Muscle layer of duodenum (tissue), 2 donors: ENCODE measurements around the gene PTPRN2.
A peak's percentile ranks its signal among the peaks of the same experiment; 100 is the strongest.

ENCODE experiments used
- H3K27ac ChIP-seq: one replicate; pipeline ENCODE4 v1.7.0; 2013; ENCODE audit warnings: mild to moderate bottlenecking, low read length
- H3K27me3 ChIP-seq: one replicate; pipeline ENCODE4 v1.7.0; 2013; ENCODE audit warnings: low read depth, mild to moderate bottlenecking, control low read depth, low read length
- H3K36me3 ChIP-seq, 2 donors: one replicate each; pipeline ENCODE4 v1.7.0; 2013; ENCODE audit warnings: low read length in 2 of 2, control low read depth in 1 of 2, mild to moderate bottlenecking in 1 of 2; ENCODE audit not compliant: insufficient read depth in 2 of 2, control insufficient read depth in 1 of 2
- H3K4me1 ChIP-seq, 2 donors: one replicate each; pipeline ENCODE4 v1.7.0; 2013; ENCODE audit warnings: low read length in 2 of 2, mild to moderate bottlenecking in 2 of 2, control low read depth in 1 of 2, moderate library complexity in 1 of 2; ENCODE audit not compliant: insufficient read depth in 2 of 2, control insufficient read depth in 1 of 2
- H3K4me3 ChIP-seq, 2 donors: one replicate each; pipeline ENCODE4 v1.7.0; 2013; ENCODE audit warnings: low read length in 2 of 2, low read depth in 1 of 2, mild to moderate bottlenecking in 1 of 2
- H3K9me3 ChIP-seq, 2 donors: one replicate each; pipeline ENCODE4 v1.7.0; 2013; ENCODE audit warnings: low read length in 2 of 2, control low read depth in 1 of 2, mild to moderate bottlenecking in 1 of 2; ENCODE audit not compliant: control insufficient read depth in 1 of 2
- donor health status: healthy.

PTPRN2 gene

GRCh38 chr7:158560386-158560785 lies 27.2 kb downstream of the PTPRN2 start:
- H3K27me3 ChIP-seq, result no peaks in the 10 kb centered on the region

GRCh38 chr7:158559356-158559755 lies 28.3 kb downstream of the PTPRN2 start:
- Histone ChIP-seq H3K36me3 (no peaks in the 10 kb centered on the region), H3K27me3 (no peaks in the 10 kb centered on the region), H3K4me3 (no peak overlapping the region), H3K4me1 (no peaks in the 10 kb centered on the region), H3K9me3 (no peaks in the 10 kb centered on the region), H3K27ac (no peak overlapping the region)

More at GRCh38 chr7:158560386-158560785, 27.2 kb downstream of the PTPRN2 start:
- Histone ChIP-seq H3K36me3 (no peaks in the 10 kb centered on the region), H3K4me3 (no peak overlapping the region), H3K27ac (no peak overlapping the region), H3K9me3 (no peaks in the 10 kb centered on the region), H3K4me1 (no peaks in the 10 kb centered on the region)

GRCh38 chr7:158558816-158559215 lies 28.8 kb downstream of the PTPRN2 start:
- Histone ChIP-seq H3K36me3 (no peaks in the 10 kb centered on the region), H3K4me1 (no peaks in the 10 kb centered on the region), H3K27me3 (no peaks in the 10 kb centered on the region), H3K27ac (no peak overlapping the region), H3K9me3 (no peaks in the 10 kb centered on the region), H3K4me3 (no peak overlapping the region)

GRCh38 chr7:158557441-158557755 lies 30.2 kb downstream of the PTPRN2 start:
- Histone ChIP-seq H3K4me1 (no peaks in the 10 kb centered on the region), H3K9me3 (no peaks in the 10 kb centered on the region), H3K27me3 (no peaks in the 10 kb centered on the region), H3K36me3 (no peaks in the 10 kb centered on the region), H3K4me3 (no peak overlapping the region), H3K27ac (no peak overlapping the region)

- Histone ChIP-seq H3K4me3 (no peak overlapping the region), H3K9me3 (no peaks in the 10 kb centered on the region), H3K27me3 (no peaks in the 10 kb centered on the region), H3K4me1 (no peaks in the 10 kb centered on the region), H3K36me3 (no peaks in the 10 kb centered on the region), H3K27ac (no peak overlapping the region)
These were observed 30.7 kb downstream of the PTPRN2 start for GRCh38 chr7:158556721-158557440.

GRCh38 chr7:158555034-158555520 lies 32.5 kb downstream of the PTPRN2 start:
- H3K36me3 ChIP-seq, result no peaks in the 10 kb centered on the region
- no peaks in the 10 kb centered on the region for H3K27me3 ChIP-seq
- H3K27ac ChIP-seq, result no peak overlapping the region
- H3K4me3 ChIP-seq, result no peak overlapping the region
- H3K9me3 ChIP-seq, result no peaks in the 10 kb centered on the region
- no peaks in the 10 kb centered on the region for H3K4me1 ChIP-seq

GRCh38 chr7:158550886-158551452 lies 36.7 kb downstream of the PTPRN2 start:
- no peaks in the 10 kb centered on the region for H3K9me3 ChIP-seq
- H3K4me3 ChIP-seq, result no peak overlapping the region
- no peak overlapping the region for H3K27ac ChIP-seq
- no peaks in the 10 kb centered on the region for H3K27me3 ChIP-seq
- H3K36me3 ChIP-seq, result no peaks in the 10 kb centered on the region
- H3K4me1 ChIP-seq, result peaks cover 0 to 7% of the 10 kb centered on the region in 2 donors

- no peaks in the 10 kb centered on the region for H3K36me3 ChIP-seq
- no peak overlapping the region for H3K4me3 ChIP-seq
- peaks cover 0 to 7% of the 10 kb centered on the region in 2 donors for H3K4me1 ChIP-seq
- H3K27me3 ChIP-seq, result no peaks in the 10 kb centered on the region
- H3K9me3 ChIP-seq, result no peaks in the 10 kb centered on the region
- no peak overlapping the region for H3K27ac ChIP-seq
These were observed 37.3 kb downstream of the PTPRN2 start for GRCh38 chr7:158550394-158550700.

GRCh38 chr7:158549616-158550393 lies 37.8 kb downstream of the PTPRN2 start:
- Histone ChIP-seq H3K27ac (no peak overlapping the region), H3K4me3 (peak overlapping the region in 1 of 2 donors; percentile 46)

GRCh38 chr7:158549176-158549615 lies 38.4 kb downstream of the PTPRN2 start:
- Histone ChIP-seq H3K4me3 (peak overlapping the region in 1 of 2 donors; percentile 46), H3K9me3 (no peaks in the 10 kb centered on the region)

More at GRCh38 chr7:158549616-158550393, 37.8 kb downstream of the PTPRN2 start:
- H3K9me3 ChIP-seq, result no peaks in the 10 kb centered on the region
- H3K27me3 ChIP-seq, result no peaks in the 10 kb centered on the region
- peaks cover 0 to 7% of the 10 kb centered on the region in 2 donors for H3K4me1 ChIP-seq
- no peaks in the 10 kb centered on the region for H3K36me3 ChIP-seq

GRCh38 chr7:158548726-158549125 lies 38.9 kb downstream of the PTPRN2 start:
- Histone ChIP-seq H3K4me3 (no peak overlapping the region), H3K4me1 (peaks cover 0 to 7% of the 10 kb centered on the region in 2 donors), H3K36me3 (no peaks in the 10 kb centered on the region), H3K27me3 (no peaks in the 10 kb centered on the region), H3K27ac (no peak overlapping the region), H3K9me3 (no peaks in the 10 kb centered on the region)

More at GRCh38 chr7:158549176-158549615, 38.4 kb downstream of the PTPRN2 start:
- Histone ChIP-seq H3K27ac (no peak overlapping the region), H3K36me3 (no peaks in the 10 kb centered on the region), H3K4me1 (peaks cover 0 to 7% of the 10 kb centered on the region in 2 donors), H3K27me3 (no peaks in the 10 kb centered on the region)
